ENCODE results near the gene CNTNAP5.

Gene CNTNAP5

GRCh38 chr2:124063596-124063995 lies 38.5 kb downstream of the CNTNAP5 start:
- no peak for DNase-seq (ENCODE audit: low read depth, low spot score)

GRCh38 chr2:124065636-124066035 lies 40.5 kb downstream of the CNTNAP5 start:
- no peak for DNase-seq (ENCODE audit: low read depth, low spot score)

- no peak for DNase-seq (ENCODE audit: low read depth, low spot score)
Observed at GRCh38 chr2:124066776-124067175, 41.7 kb downstream of the CNTNAP5 start.

- DNase-seq (ENCODE audit: low read depth, low spot score): no peak
Observed at GRCh38 chr2:124079045-124079444, 54.0 kb downstream of the CNTNAP5 start.

DNA sequence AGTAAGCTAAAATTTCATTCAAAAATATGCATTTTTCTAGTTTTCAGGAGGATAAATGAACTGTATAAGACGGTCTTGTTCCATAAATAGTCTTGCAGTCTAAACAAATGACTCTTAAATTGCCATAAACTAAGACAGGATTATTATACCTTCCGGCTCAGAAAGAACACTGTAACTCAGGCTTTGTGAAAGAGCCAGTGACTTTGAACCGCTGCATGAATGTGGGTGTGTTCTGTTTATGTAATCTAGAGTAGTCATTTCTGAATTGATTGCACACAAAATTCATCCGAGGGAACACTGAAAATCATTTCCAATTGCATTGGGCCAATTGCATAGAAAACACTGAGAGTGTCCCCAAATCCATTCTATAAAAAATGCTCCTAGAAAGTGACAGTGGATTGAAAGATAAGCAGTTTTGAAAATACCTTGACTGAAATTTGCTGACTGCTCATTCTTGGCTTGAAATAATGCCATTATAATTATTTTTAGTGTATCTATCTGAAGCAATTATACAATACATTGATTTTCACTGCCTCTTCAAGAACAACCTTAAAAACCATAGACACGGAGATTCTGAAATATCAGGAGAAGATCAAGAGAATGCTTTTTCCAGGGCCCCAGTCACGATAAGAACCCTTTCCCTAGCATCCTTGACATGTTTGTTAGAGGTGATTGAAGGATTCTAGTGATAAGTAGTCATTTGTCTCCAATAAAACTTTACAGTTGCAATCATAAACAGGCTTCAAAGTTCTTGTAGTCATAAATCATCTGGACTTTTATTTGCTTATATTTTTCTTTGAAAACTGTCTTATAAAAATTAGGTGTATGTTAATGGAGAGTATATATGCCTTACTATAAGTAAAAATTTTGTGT lies 55.4 kb downstream of the CNTNAP5 start:
- no peak for DNase-seq (ENCODE audit: low read depth, low spot score)

DNA sequence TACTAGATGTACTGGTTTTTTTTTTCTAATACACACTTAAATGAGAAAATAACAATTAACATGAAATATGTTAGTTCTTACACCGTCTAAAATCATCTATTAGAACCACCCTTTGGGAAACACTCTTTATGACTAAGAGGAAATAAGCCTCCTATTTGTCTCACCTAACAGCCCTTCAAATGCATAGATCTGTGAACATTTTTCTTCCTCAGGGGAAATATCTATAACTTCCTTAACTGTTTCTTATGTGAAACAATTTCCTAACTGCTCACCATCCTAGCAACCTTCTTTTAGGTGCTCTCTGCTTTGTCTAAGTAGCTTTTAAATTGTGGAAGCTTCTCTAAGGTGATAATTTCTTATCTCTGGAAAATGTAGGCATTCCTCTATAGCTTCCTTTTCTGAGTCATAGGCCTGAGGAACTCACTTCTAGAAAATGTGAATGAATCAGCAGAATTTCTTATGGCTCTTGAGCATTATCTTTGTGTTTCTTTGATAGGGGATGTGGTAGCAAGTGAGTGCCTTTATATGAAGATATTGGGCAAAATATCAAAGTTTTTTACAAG lies 56.1 kb downstream of the CNTNAP5 start:
- DNase-seq (ENCODE audit: low read depth, low spot score): no peak

- no peak for DNase-seq (ENCODE audit: low read depth, low spot score)
Observed at GRCh38 chr2:124088616-124089015, 63.5 kb downstream of the CNTNAP5 start.

GRCh38 chr2:124091721-124092120 lies 66.6 kb downstream of the CNTNAP5 start:
- DNase-seq (ENCODE audit: low read depth, low spot score): no peak

- no peak for DNase-seq (ENCODE audit: low read depth, low spot score)
Observed at GRCh38 chr2:124092651-124093050, 67.6 kb downstream of the CNTNAP5 start.

DNA sequence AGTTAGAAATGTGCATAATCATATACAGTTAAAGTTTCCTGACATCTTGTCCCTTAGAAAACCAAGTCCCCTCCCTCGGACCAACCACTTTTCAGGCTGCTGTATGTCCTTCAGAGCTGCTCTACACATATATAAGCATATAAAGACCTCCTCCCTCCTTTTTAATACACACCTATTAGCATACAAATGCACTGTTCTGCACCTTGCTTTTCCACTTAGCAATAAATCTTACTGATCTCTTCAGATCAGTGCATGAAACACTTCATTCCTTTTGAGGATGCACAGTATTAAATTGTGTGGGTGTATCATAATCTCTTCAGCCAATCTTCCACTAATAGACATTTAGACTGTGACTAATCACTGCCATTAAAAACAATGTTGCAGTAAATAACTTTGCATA lies 79.8 kb downstream of the CNTNAP5 start:
- DNase-seq (ENCODE audit: low read depth, low spot score): no peak

- DNase-seq (ENCODE audit: low read depth, low spot score): no peak
Observed at GRCh38 chr2:124112206-124112605, 87.1 kb downstream of the CNTNAP5 start.

DNA sequence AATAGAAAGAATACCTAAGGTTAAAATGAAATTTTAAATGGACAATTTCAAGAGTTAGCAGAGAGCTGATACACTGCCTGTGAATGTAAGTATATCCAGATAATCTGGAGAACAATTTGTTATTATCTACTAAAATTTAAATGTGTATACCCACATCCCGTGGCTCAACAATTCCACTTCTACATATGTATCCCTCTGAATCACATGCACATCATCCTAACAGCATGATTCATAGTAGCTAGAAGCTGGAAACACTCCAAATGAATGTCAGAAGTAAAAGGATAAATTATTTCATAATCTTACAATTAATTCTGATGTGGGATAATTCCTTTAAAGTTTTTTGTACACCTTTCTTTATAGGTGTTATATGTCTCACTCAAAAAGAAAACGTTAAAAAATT lies 87.9 kb downstream of the CNTNAP5 start:
- DNase-seq (ENCODE audit: low read depth, low spot score): no peak

DNA sequence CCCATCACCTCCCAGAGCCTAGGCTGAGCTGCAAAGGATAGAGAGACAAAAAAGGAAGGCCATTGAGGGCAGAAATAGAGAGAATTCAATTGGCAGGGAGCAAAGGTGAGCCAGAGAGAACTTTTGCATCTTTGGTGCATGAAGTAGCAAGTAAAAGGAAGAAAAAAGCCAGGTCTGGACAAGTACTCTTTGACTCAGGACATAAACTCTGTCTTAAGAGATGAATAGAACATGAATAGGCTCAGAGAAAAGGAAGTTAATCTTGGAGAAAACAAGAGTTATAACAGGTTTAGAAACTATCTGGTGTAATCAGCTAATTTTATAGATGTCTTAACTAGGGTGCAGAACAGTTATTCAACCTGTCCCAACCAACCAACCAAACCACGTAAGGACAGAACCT lies 95.2 kb downstream of the CNTNAP5 start:
- no peak for DNase-seq (ENCODE audit: low read depth, low spot score)

GRCh38 chr2:124121106-124121505 lies 96.0 kb downstream of the CNTNAP5 start:
- no peak for DNase-seq (ENCODE audit: low read depth, low spot score)

DNA sequence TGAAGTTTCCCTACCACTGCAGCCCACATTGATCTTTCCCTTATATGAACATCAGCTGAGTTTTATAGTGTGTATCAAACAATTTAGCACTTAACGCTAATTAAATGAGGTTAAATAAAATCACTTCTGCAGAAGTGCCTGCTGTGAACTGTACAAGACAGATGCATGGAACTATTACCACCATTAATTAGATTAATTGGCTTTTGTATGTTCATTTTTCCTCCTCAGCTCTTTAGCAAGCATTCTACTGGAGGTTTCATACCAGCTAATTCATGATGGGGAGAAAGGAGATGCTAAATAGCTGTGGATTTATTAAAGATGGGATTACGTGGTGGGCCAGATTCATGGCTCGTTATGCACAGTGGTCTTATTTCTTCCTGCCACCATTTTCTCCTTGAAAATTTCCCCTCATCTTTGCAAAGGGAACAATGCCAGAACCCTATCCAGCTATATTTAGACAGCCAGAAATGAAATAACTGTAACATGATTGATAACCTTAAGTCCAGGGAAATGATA lies 96.7 kb downstream of the CNTNAP5 start:
- DNase-seq (ENCODE audit: low read depth, low spot score): no peak

DNA sequence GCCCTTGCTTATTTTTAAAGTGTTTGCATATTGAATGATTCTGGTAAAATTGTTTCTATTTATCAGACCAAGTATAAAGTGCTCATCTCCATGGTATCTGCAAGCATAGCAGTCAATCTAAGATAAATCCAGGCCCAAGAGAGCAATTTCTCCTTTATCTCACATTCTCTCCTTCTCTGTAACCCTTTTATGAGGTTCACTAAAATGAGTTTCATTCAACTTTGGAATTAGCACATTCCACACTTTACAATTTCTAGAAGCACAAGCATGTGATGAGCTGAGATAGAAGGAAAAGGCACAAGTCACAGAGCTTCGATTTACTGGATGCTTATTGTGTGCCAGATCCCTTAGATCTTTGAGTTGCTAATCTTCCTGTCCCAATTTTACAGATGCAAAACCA lies 97.3 kb downstream of the CNTNAP5 start:
- no peak for DNase-seq (ENCODE audit: low read depth, low spot score)

DNA sequence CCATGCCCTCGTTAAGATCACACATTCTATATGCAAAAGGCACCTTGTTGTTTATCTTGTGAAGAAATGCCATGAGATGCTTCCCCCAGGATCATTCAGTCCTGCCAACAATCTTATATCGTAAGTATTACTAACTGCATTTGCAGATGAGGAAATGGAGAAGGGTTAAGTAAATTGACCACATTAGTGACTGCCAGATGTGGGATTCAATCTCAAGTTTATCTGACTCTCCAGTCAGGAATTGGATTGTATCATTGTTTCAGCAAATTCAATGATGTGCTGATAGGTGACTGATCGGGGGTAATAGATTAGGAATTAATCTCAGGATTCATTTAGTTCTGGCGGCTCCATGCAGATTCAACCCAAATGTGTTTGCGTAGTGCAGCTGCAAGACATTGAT lies 106.2 kb downstream of the CNTNAP5 start:
- no peak for DNase-seq (ENCODE audit: low read depth, low spot score)

- no peak for DNase-seq (ENCODE audit: low read depth, low spot score)
Observed at GRCh38 chr2:124136110-124136509, 111.0 kb downstream of the CNTNAP5 start.

GRCh38 chr2:124138076-124138475 lies 113.0 kb downstream of the CNTNAP5 start:
- DNase-seq (ENCODE audit: low read depth, low spot score): no peak

- DNase-seq (ENCODE audit: low read depth, low spot score): no peak
Observed at GRCh38 chr2:124145982-124146381, 120.9 kb downstream of the CNTNAP5 start.

GRCh38 chr2:124147552-124147951 lies 122.5 kb downstream of the CNTNAP5 start:
- no peak for DNase-seq (ENCODE audit: low read depth, low spot score)

DNA sequence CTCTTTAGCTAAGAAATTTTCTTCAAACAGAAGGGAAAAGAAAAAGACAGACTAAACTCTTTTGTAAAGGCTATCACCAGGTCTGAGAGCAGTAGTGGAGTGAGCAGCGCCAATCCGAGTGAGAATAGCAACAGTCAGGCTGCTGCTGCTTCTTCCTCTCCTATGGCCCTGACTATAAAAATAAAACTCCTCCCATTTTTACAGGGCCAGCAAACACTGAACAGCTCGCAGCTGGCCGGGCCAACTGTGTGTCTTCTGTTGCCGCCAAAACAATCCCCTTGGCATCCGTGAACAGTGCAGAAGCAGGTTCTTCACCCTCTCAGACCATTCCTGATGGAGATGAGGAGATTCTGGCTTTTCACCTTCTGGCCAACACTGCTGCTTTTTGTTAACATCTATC lies 124.5 kb downstream of the CNTNAP5 start:
- DNase-seq (ENCODE audit: low read depth, low spot score): no peak

DNA sequence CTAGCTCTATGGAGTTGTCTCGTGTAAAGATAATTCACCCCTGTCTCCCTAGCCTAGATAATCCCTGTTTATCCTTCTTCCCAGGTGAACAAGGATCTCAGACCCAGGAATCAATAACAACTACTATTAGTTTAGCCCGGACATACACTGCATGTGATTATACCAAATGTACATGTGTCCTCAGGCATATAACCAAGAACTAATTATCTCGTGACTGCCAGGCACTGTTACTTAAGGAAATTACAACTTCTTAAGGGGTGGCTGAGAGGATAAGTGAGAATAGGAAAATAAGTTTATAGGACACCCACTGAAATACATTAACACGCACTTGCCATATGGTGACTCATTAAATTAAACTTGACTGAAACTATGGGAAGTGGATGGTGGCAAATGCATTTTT lies 126.6 kb downstream of the CNTNAP5 start:
- DNase-seq (ENCODE audit: low read depth, low spot score): no peak

All from brain pericyte (primary cell).